C4-2B (cell line): ENCODE data around the gene PARP4.
"Not testable (repeated sequence)": the region's sequence is repeated elsewhere in the genome, so short reads cannot be mapped to it uniquely, and the experiment has no call there.

Source experiments
- CTCF ChIP-seq: fragments of 450-650 bp; conservative IDR thresholded peaks from 2 replicates; pipeline ENCODE4 v1.5.1; 2017; ENCODE audit warnings: mild to moderate bottlenecking
- ZFX ChIP-seq: fragments of 450-650 bp; IDR thresholded peaks from 2 replicates; pipeline ENCODE4 v1.6.1; 2017

- not testable (repeated sequence) for TF ChIP-seq CTCF, ZFX
Observed at GRCh38 chr13:24559431-24560218, 47.0 kb upstream of the PARP4 start.
